DOHH2 (cell line): Measurements from ENCODE around the gene TMOD2.

Experiments
- EZH2phosphoT487 ChIP-seq: fragments of 200-600 bp; sonication (generic); IDR thresholded peaks from 2 replicates; pipeline ENCODE4 v1.6.1; 2017; ENCODE audit warnings: borderline replicate concordance, mild to moderate bottlenecking, antibody characterized with exemption, low read length, moderate library complexity, mixed read lengths
- TF ChIP-seq, protein P1 (sequence below): fragments of 200-600 bp; sonication (generic); IDR thresholded peaks from one replicate; pipeline ENCODE4 v1.5.1; 2014; ENCODE audit warnings: antibody characterized with exemption, mild to moderate bottlenecking, low read depth, low read length; ENCODE audit not compliant: poor library complexity, severe bottlenecking

- TF ChIP-seq, protein P1, sequence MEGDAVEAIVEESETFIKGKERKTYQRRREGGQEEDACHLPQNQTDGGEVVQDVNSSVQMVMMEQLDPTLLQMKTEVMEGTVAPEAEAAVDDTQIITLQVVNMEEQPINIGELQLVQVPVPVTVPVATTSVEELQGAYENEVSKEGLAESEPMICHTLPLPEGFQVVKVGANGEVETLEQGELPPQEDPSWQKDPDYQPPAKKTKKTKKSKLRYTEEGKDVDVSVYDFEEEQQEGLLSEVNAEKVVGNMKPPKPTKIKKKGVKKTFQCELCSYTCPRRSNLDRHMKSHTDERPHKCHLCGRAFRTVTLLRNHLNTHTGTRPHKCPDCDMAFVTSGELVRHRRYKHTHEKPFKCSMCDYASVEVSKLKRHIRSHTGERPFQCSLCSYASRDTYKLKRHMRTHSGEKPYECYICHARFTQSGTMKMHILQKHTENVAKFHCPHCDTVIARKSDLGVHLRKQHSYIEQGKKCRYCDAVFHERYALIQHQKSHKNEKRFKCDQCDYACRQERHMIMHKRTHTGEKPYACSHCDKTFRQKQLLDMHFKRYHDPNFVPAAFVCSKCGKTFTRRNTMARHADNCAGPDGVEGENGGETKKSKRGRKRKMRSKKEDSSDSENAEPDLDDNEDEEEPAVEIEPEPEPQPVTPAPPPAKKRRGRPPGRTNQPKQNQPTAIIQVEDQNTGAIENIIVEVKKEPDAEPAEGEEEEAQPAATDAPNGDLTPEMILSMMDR = no peak
- TF ChIP-seq EZH2phosphoT487 = no peak
These were observed 19.7 kb upstream of the TMOD2 start for GRCh38 chr15:51731549-51732267.
